HepG2 (cell line): ENCODE measurements around the gene TAMM41. TPM values are rescaled to one million over a fixed set of nuclear protein-coding genes. Genes with fewer than 3 reads are reported as not detected.

Source experiments
- DNMT3B ChIP-seq: conservative IDR thresholded peaks from 2 replicates; pipeline ENCODE4 v1.6.1; 2016; ENCODE audit warnings: missing biosample characterization, control low read depth
- EED ChIP-seq: sonication (generic); formaldehyde crosslinking; IDR thresholded peaks from 2 replicates; pipeline ENCODE4 v1.5.0; 2020; ENCODE audit warnings: mild to moderate bottlenecking, missing genetic modification reagents
- FOXA3 ChIP-seq: IDR thresholded peaks from 2 replicates; pipeline ENCODE4 v1.6.1; 2016; ENCODE audit warnings: missing genetic modification reagents, missing compliant biosample characterization
- HDAC1 ChIP-seq: sonication (generic); formaldehyde crosslinking; IDR thresholded peaks from 2 replicates; pipeline ENCODE4 v1.5.1; 2020; ENCODE audit warnings: mild to moderate bottlenecking, missing genetic modification reagents
- HMGA1 ChIP-seq: sonication (generic); formaldehyde crosslinking; conservative IDR thresholded peaks from 2 replicates; pipeline ENCODE4 v1.4.0; 2020; ENCODE audit warnings: missing genetic modification reagents
- IKZF4 ChIP-seq: sonication (generic); formaldehyde crosslinking; IDR thresholded peaks from 2 replicates; pipeline ENCODE4 v1.5.1; 2020; ENCODE audit warnings: borderline replicate concordance, mild to moderate bottlenecking, low read depth, missing genetic modification reagents; ENCODE audit errors: not compliant biosample characterization
- JUND ChIP-seq: sonication (generic); formaldehyde crosslinking; IDR thresholded peaks from 2 replicates; pipeline ENCODE4 v1.8.0; 2022; ENCODE audit warnings: mild to moderate bottlenecking, missing genetic modification reagents
- NKX3-1 ChIP-seq: sonication (generic); formaldehyde crosslinking; IDR thresholded peaks from 2 replicates; pipeline ENCODE4 v1.5.0; 2020; ENCODE audit warnings: missing genetic modification reagents
- RBAK ChIP-seq: sonication (generic); formaldehyde crosslinking; IDR thresholded peaks from 2 replicates; pipeline ENCODE4 v1.5.1; 2020; ENCODE audit warnings: mild to moderate bottlenecking, missing genetic modification reagents
- RFX3 ChIP-seq: IDR thresholded peaks from 2 replicates; pipeline ENCODE4 v1.6.1; 2016; ENCODE audit warnings: missing biosample characterization, missing genetic modification reagents
- RNF219 ChIP-seq: sonication (generic); formaldehyde crosslinking; IDR thresholded peaks from 2 replicates; pipeline ENCODE4 v1.5.0; 2020; ENCODE audit warnings: mild to moderate bottlenecking, missing genetic modification reagents
- SIX4 ChIP-seq: sonication (generic); formaldehyde crosslinking; IDR thresholded peaks from 2 replicates; pipeline ENCODE4 v1.4.0; 2020; ENCODE audit warnings: missing genetic modification reagents
- SP5 ChIP-seq: IDR thresholded peaks from 2 replicates; pipeline ENCODE4 v1.6.1; 2016; ENCODE audit warnings: low read depth, borderline replicate concordance
- TRIM22 ChIP-seq: fragments of 450-650 bp; IDR thresholded peaks from 2 replicates; pipeline ENCODE4 v1.6.1; 2017
- ZBTB37 ChIP-seq: sonication (generic); formaldehyde crosslinking; IDR thresholded peaks from 2 replicates; pipeline ENCODE4 v1.4.0; 2020; ENCODE audit warnings: mild to moderate bottlenecking, missing genetic modification reagents
- ZBTB42 ChIP-seq: sonication (generic); formaldehyde crosslinking; IDR thresholded peaks from 2 replicates; pipeline ENCODE4 v1.5.0; 2020; ENCODE audit warnings: mild to moderate bottlenecking, missing genetic modification reagents
- ZBTB43 ChIP-seq: sonication (generic); formaldehyde crosslinking; conservative IDR thresholded peaks from 2 replicates; pipeline ENCODE4 v1.4.0; 2020; ENCODE audit warnings: missing genetic modification reagents
- ZC3H4 ChIP-seq: sonication (generic); formaldehyde crosslinking; IDR thresholded peaks from 2 replicates; pipeline ENCODE4 v1.4.0; 2020; ENCODE audit warnings: missing genetic modification reagents, borderline replicate concordance
- ZFP36L1 ChIP-seq: sonication (generic); formaldehyde crosslinking; IDR thresholded peaks from 2 replicates; pipeline ENCODE4 v1.8.0; 2022; ENCODE audit warnings: mild to moderate bottlenecking, missing genetic modification reagents, moderate library complexity
- ZNF251 ChIP-seq: sonication (generic); formaldehyde crosslinking; IDR thresholded peaks from 2 replicates; pipeline ENCODE4 v1.9.0; 2021; ENCODE audit warnings: mild to moderate bottlenecking, missing genetic modification reagents
- ZNF333 ChIP-seq: sonication (generic); formaldehyde crosslinking; IDR thresholded peaks from 2 replicates; pipeline ENCODE4 v1.4.0; 2020; ENCODE audit warnings: mild to moderate bottlenecking, missing genetic modification reagents, borderline replicate concordance
- ZNF558 ChIP-seq: sonication (generic); formaldehyde crosslinking; IDR thresholded peaks from 2 replicates; pipeline ENCODE4 v1.9.0; 2022; ENCODE audit warnings: mild to moderate bottlenecking, missing genetic modification reagents, borderline replicate concordance
- ZNF777 ChIP-seq: sonication (generic); formaldehyde crosslinking; IDR thresholded peaks from 2 replicates; pipeline ENCODE4 v1.4.0; 2020; ENCODE audit warnings: missing genetic modification reagents
- polyA plus RNA-seq, 8 experiments: library from polyadenylated mRNA; depleted of rRNA in 3 of 8; stranded (reverse) in 7 of 8; unstranded in 1 of 8; fragments of >200 nt; fragmentation: Illumina TruSeq in 4 of 8; extraction: Trizol in 4 of 8; gene quantifications; 2 replicates each; pipeline versions ENCODE4 v1.2.1 to v1.2.3, GENCODE V29; 2011 to 2016; ENCODE audit warnings: low read depth in 4 of 8, missing spikeins in 1 of 8, mixed read lengths in 1 of 8; ENCODE audit not compliant: insufficient read depth in 1 of 8
- total RNA-seq, 5 experiments: library from RNA; depleted of rRNA; stranded (reverse); fragments of >200 nt; fragmentation: Illumina TruSeq; extraction: Trizol; gene quantifications; 2 replicates each; pipeline ENCODE4 v1.2.3, GENCODE V29; 2016; ENCODE audit warnings: low read depth in 1 of 5

TAMM41 gene
- total and polyA plus RNA-seq, 2 of the 13 experiments (the other 11 are each of a cell fraction or from before 2014, with no cell fraction given): 9.9 to 12.2 TPM

GRCh38 chr3:11846281-11847266 lies at the start of gene TAMM41 (continued):
- TF ChIP-seq ZBTB43 (CRISPR knock-in tag): 0 out of 2 replicates have a peak, but pooled peaks have one; percentile 57
- 0 out of 2 replicates have a peak, but pooled peaks have one; percentile 34 for TF ChIP-seq SP5 (CRISPR knock-in tag)
- 0 out of 2 replicates have a peak, but pooled peaks have one; percentile 78 for TF ChIP-seq DNMT3B (CRISPR knock-in tag)
- no peak for TF ChIP-seq ZFP36L1 (CRISPR knock-in tag)
- no peak for TF ChIP-seq ZNF251
- no peak for TF ChIP-seq ZBTB42
- peak; percentile 89 for TF ChIP-seq EED (CRISPR knock-in tag)
- no peak for TF ChIP-seq IKZF4 (CRISPR knock-in tag)
- peak; percentile 33; the same call in 1 of the 2 replicates for TF ChIP-seq RNF219 (CRISPR knock-in tag)
- TF ChIP-seq HMGA1 (CRISPR knock-in tag): no peak
- no peak for TF ChIP-seq ZBTB37 (CRISPR knock-in tag)
- TF ChIP-seq NKX3-1 (CRISPR knock-in tag): no peak
- no peak for TF ChIP-seq TRIM22
- TF ChIP-seq HDAC1 (CRISPR knock-in tag): peak; percentile 91
- TF ChIP-seq RBAK (CRISPR knock-in tag): no peak
- peak; percentile 27; the same call in 1 of the 2 replicates for TF ChIP-seq ZC3H4
- TF ChIP-seq ZNF333 (CRISPR knock-in tag): peak; percentile 84
- TF ChIP-seq RFX3 (CRISPR knock-in tag): no peak
- TF ChIP-seq SIX4 (CRISPR knock-in tag): peak; percentile 68
- TF ChIP-seq FOXA3 (CRISPR knock-in tag): peak; percentile 74
- TF ChIP-seq ZNF777 (CRISPR knock-in tag): peak; percentile 62; the same call in 1 of the 2 replicates
- no peak for TF ChIP-seq JUND (CRISPR knock-in tag)
- TF ChIP-seq ZNF558 (CRISPR knock-in tag): peak; percentile 42; the same call in 1 of the 2 replicates
